Adrenal gland (tissue), 12 donors: ENCODE data around the gene CEMP1. TPM values are rescaled to one million over a fixed set of nuclear protein-coding genes. Genes with fewer than 3 reads are reported as not detected.

ENCODE experiments used
- DNase-seq, 7 donors: peaks; one replicate each; pipeline ENCODE4 v3.0.0-alpha.2; 2019 to 2020
- H3K27ac ChIP-seq, 5 donors: fragments of 200-600 bp; sonication (generic) in 4 of 5; 1 replicate in 3 of 5; 2 replicates in 2 of 5; pipeline versions ENCODE4 v1.5.1 to v1.8.0; 2016 to 2020; ENCODE audit warnings: mild to moderate bottlenecking in 1 of 5
- H3K27me3 ChIP-seq: fragments of 200-600 bp; 2 replicates; pipeline ENCODE4 v1.8.0; 2021
- H3K36me3 ChIP-seq, 2 donors: fragments of 200-600 bp; replicated peaks in 1 of 2; 1 replicate in 1 of 2; 2 replicates in 1 of 2; pipeline versions ENCODE4 v1.5.1 to v1.8.0; 2018 to 2022
- H3K4me1 ChIP-seq, 2 donors: fragments of 200-600 bp; replicated peaks in 1 of 2; 1 replicate in 1 of 2; 2 replicates in 1 of 2; pipeline versions ENCODE4 v1.5.1 to v1.8.0; 2018 to 2021
- H3K4me3 ChIP-seq, 4 donors: fragments of 200-600 bp; sonication (generic) in 3 of 4; one replicate each; pipeline ENCODE4 v1.5.1; 2016 to 2018
- H3K9me3 ChIP-seq, 3 donors: fragments of 200-600 bp; sonication (generic) in 1 of 3; replicated peaks in 1 of 3; 1 replicate in 2 of 3; 2 replicates in 1 of 3; pipeline versions ENCODE4 v1.5.1 to v1.8.0; 2016 to 2021
- POLR2A ChIP-seq, 2 donors: fragments of 450-650 bp; IDR thresholded peaks; one replicate each; pipeline ENCODE4 v1.6.1; 2017; ENCODE audit warnings: antibody characterized with exemption in 2 of 2, mild to moderate bottlenecking in 2 of 2, moderate library complexity in 1 of 2
- WGBS, 4 donors: extraction: QIAGEN DNeasy Blood & Tissue Kit in 2 of 4; methylation state at CpG; one replicate each; pipeline versions ENCODE4 v1.1.5 to v1.1.7; 2013 to 2017; 5-methylcytosine and 5-hydroxymethylcytosine counted together
- intact Hi-C, 2 donors: fragments of 100-400 bp; cut with DNase I; formaldehyde crosslinking; loops; one replicate each; pipeline versions ENCODE4 v1.14.1 to v1.15.0; 2022 to 2023
- polyA plus RNA-seq, 3 donors: library from polyadenylated mRNA; stranded (reverse); fragments of 200-250 nt in 2 of 3; fragments of 350-450 nt in 1 of 3; fragmentation: Illumina TruSeq in 1 of 3; extraction: RNeasy Lipid Tissue Mini Kit (QIAGEN cat#74804) in 1 of 3; gene quantifications; one replicate each; pipeline ENCODE4 v1.2.3, GENCODE V29; 2013 to 2014
- total RNA-seq, 9 donors: library from RNA; depleted of rRNA in 4 of 9; stranded (reverse); fragments of >200 nt in 4 of 9; fragments of 120-200 nt in 1 of 9; fragmentation: NEBNext Ultra II Directional in 1 of 9; extraction: Animal tissue kit (Norgen Biotek cat#: 25700) in 1 of 9; gene quantifications; one replicate each; pipeline versions ENCODE4 v1.1.0 to v1.2.4, GENCODE V29; 2013 to 2023
- TF ChIP-seq, protein P1 (sequence below), 6 experiments: fragments of 450-650 bp in 4 of 6; fragments of 200-600 bp in 2 of 6; sonication (generic) in 1 of 6; IDR thresholded peaks; 1 replicate in 5 of 6; 2 replicates in 1 of 6; pipeline versions ENCODE4 v1.5.1 to v1.8.0; 2016 to 2021; ENCODE audit warnings: antibody characterized with exemption in 6 of 6, mild to moderate bottlenecking in 2 of 6, moderate library complexity in 1 of 6
- donor health status: healthy with polysubstance abuse.
- donor health status: Bipolar disorder and iron deficiency.
- donor health status: DM: yes; HTN: yes; CAD: no.
- donor health status: DM: no; HTN: no; CAD: no.
- donor health status: DM: no; HTN: no; CAD: no.
- donor health status: DM: yes; HTN: yes; CAD: no.

Gene CEMP1
- total and polyA plus RNA-seq, 12 donors: 0.11 to 1.4 (median 1.3) TPM; not detected in 9

DNA sequence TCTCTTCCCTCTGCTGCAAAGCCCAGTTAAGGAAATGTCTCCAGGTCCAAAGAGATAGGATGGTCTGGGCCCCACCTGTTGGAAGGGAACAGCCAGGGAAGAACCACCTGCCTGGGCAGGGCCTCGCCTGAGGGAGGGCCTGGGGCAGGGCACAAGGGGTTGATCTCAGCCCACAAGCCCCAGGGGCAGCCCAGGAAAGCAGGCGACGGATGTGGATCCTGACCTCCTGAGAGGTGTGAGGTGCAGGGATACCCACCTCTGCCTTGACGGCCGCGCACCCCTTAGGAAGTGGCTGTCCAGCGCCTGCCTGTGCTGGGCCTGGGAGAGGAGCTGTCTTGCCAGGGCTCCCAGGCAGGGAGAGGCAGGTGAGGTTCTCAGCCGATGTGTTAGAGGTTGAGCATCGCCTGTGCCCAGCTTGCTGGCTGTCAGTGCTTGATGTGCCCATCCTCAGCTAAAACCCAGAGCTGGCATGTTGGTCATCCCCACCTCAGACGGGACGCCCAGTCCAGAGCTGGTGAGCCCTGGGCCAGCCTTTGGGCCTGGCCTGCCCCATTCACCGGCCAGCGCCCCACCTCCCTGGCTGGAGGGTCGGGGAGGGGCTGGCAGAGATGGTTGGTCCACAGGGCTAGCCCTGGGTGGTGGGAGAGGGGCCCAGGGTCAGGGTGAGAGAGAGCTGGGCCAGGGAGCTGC lies 434 bp downstream of the CEMP1 start:
- Histone ChIP-seq H3K27me3 (no peaks in the 10 kb centered on the region), H3K36me3 (peaks cover 0 to 39% of the 10 kb centered on the region in 2 donors), H3K27ac (peak overlapping the region in 4 of 5 donors; percentile 95 to 99 (median 96)), H3K9me3 (no peaks in the 10 kb centered on the region), H3K4me3 (no peak overlapping the region), H3K4me1 (peaks cover 8 to 16% of the 10 kb centered on the region in 2 donors)
- no peak for TF ChIP-seq POLR2A (IDR thresholded peaks at IDR 0.05)
- TF ChIP-seq, protein P1, sequence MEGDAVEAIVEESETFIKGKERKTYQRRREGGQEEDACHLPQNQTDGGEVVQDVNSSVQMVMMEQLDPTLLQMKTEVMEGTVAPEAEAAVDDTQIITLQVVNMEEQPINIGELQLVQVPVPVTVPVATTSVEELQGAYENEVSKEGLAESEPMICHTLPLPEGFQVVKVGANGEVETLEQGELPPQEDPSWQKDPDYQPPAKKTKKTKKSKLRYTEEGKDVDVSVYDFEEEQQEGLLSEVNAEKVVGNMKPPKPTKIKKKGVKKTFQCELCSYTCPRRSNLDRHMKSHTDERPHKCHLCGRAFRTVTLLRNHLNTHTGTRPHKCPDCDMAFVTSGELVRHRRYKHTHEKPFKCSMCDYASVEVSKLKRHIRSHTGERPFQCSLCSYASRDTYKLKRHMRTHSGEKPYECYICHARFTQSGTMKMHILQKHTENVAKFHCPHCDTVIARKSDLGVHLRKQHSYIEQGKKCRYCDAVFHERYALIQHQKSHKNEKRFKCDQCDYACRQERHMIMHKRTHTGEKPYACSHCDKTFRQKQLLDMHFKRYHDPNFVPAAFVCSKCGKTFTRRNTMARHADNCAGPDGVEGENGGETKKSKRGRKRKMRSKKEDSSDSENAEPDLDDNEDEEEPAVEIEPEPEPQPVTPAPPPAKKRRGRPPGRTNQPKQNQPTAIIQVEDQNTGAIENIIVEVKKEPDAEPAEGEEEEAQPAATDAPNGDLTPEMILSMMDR (IDR thresholded peaks at IDR 0.05): no peak
- intact Hi-C loops: no loop called here
- peak in 2 of 7 donors; percentile 30 to 44 for DNase-seq
- WGBS, 4 donors: 73 to 87% (median 83%) methylated on average over 2 to 14 of the region's 14 CpGs

DNA sequence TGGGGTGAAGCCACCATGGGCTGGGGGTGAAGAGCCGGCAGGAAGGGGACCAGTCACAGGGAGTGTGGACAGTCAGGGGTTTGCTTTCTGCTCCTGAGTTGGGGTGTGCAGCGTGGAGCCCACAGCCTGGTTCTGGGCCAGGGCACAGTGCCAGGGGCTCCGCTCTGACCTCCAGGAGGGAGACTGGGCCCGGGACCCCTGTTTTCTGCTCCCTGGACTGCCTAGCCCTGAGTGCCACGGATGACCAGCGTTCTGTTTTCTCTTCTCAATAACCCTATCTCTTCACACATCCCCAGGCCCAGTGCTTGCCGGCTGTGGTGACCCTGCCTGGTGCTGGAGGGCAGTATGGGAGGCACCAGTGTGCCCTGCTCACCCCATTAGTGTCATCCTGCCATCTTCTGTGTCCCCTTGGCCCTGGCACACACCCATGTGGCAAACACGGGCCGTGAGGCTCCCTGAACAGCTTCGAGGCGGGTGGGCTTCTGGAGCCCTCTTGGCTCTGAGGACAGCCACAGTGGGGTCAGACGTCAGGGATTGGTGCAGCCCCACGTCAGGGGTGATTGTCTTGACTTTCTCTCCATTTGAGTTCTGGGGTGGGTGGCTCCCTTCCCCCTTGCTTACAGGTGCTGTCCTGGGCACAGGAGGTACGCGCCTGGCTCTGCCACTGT lies 1.1 kb downstream of the CEMP1 start:
- no peaks in the 10 kb centered on the region for H3K9me3 ChIP-seq
- TF ChIP-seq POLR2A (IDR thresholded peaks at IDR 0.05): no peak
- TF ChIP-seq, protein P1 (IDR thresholded peaks at IDR 0.05): no peak
- no peaks in the 10 kb centered on the region for H3K27me3 ChIP-seq
- peak in 1 of 7 donors; percentile 37 for DNase-seq
- peaks cover 0 to 43% of the 10 kb centered on the region in 2 donors for H3K36me3 ChIP-seq
- peaks cover 8 to 16% of the 10 kb centered on the region in 2 donors for H3K4me1 ChIP-seq
- 87 to 93% (median 89%) methylated on average over 8 to 15 of the region's 15 CpGs for WGBS, 4 donors
- H3K27ac ChIP-seq: no peak overlapping the region
- intact Hi-C loops: no loop called here
- no peak overlapping the region for H3K4me3 ChIP-seq

DNA sequence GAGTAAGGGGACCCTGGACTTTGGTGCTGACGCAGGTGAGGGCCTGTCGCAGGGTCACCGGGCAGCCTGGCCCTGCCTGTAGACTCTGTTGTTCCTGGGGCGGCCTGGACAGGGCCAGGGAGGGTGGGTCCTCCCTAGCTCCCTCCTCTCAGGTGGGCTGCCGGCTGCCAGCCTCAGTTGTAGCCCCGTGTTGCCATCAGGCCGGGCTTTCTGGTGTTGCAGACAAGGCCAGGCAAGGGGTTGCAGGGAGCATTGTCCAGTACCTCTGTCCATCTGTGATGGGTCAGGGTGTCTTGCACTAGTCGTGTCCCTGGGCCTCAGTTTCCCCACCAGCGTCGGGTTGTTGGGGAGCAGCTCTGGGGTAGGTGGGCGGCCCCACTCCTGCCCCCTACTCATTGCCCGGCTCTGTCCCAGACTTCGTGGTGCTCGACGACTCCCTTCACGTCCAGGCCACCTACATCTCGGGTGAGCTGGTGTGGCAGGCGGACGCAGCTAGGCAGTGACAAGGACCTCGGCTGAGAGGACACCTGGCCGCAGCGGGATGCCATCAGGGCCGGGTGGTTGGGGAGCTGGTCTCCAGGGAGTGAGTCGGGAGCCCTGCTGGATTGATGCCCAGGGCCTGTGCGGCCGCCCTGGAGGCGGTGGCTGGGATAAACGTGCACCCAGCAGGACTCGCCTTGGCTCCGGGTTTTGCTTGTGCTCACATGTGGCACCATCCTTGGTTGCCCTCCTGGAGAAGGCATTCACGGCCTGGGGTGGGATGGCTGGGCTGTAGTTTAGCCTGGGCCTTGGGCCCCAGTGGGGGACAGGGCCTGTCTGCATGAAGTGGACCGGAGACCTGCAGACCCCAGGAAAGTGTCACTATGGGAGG lies 1.9 kb downstream of the CEMP1 start:
- Histone ChIP-seq H3K36me3 (peaks cover 0 to 51% of the 10 kb centered on the region in 2 donors), H3K27me3 (no peaks in the 10 kb centered on the region), H3K4me3 (no peak overlapping the region), H3K9me3 (no peaks in the 10 kb centered on the region), H3K4me1 (peaks cover 8 to 16% of the 10 kb centered on the region in 2 donors), H3K27ac (no peak overlapping the region)
- WGBS, 4 donors: 87 to 91% (median 89%) methylated on average over 9 to 32 of the region's 32 CpGs
- peak in 3 of 7 donors; percentile 19 to 42 (median 25) for DNase-seq
- TF ChIP-seq, protein P1 (IDR thresholded peaks at IDR 0.05): peak in 1 of 6 experiments; percentile 14
- TF ChIP-seq POLR2A (IDR thresholded peaks at IDR 0.05): no peak
- intact Hi-C loops: no loop called here
